Measurements from ENCODE around the gene IL12RB2. TPM values are rescaled to one million over a fixed set of nuclear protein-coding genes. Genes with fewer than 3 reads are reported as not detected.

IL12RB2 gene
- total and polyA plus RNA-seq, 10 of the 15 experiments (the other 5 are each of a cell fraction or from before 2014, with no cell fraction given) = 0.15 to 1.1 (median 0.54) TPM; not detected in 1

DNA sequence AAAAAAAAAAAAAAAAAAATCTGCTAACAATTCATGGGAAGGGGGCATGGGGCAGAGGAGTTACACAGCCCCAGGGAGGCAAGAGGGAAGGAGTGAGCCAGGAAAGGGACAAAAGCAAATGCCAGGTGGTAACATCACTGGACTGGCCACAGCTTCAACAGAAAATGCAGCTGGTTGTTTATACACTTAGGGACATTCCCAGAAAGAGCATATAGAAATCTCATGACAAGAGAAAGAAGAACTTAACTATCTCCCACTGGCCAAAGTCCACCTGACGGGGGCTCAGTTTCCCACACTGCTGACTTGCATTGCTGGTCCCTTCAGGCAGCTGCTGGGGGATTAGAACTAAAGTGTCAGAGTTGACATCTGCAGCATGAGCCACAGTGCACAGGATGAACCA lies 14.8 kb downstream of the IL12RB2 start (continued):
- TF ChIP-seq, protein P1, sequence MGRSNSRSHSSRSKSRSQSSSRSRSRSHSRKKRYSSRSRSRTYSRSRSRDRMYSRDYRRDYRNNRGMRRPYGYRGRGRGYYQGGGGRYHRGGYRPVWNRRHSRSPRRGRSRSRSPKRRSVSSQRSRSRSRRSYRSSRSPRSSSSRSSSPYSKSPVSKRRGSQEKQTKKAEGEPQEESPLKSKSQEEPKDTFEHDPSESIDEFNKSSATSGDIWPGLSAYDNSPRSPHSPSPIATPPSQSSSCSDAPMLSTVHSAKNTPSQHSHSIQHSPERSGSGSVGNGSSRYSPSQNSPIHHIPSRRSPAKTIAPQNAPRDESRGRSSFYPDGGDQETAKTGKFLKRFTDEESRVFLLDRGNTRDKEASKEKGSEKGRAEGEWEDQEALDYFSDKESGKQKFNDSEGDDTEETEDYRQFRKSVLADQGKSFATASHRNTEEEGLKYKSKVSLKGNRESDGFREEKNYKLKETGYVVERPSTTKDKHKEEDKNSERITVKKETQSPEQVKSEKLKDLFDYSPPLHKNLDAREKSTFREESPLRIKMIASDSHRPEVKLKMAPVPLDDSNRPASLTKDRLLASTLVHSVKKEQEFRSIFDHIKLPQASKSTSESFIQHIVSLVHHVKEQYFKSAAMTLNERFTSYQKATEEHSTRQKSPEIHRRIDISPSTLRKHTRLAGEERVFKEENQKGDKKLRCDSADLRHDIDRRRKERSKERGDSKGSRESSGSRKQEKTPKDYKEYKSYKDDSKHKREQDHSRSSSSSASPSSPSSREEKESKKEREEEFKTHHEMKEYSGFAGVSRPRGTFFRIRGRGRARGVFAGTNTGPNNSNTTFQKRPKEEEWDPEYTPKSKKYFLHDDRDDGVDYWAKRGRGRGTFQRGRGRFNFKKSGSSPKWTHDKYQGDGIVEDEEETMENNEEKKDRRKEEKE (IDR thresholded peaks at IDR 0.05) = no peak
- no peak for TF ChIP-seq MTA3 (IDR thresholded peaks at IDR 0.05; ENCODE audit: borderline replicate concordance, low read length)
- TF ChIP-seq POLR2A (IDR thresholded peaks at IDR 0.05; ENCODE audit: low read depth, low read length) = no peak
- TF ChIP-seq CBX3 (IDR thresholded peaks at IDR 0.05; ENCODE audit: borderline replicate concordance, low read depth) = no peak
- TF ChIP-seq CREM (IDR thresholded peaks at IDR 0.05; ENCODE audit: low read depth) = no peak
- TF ChIP-seq POU2F2 (IDR thresholded peaks at IDR 0.05; ENCODE audit: borderline replicate concordance, low read depth, low read length) = no peak

DNA sequence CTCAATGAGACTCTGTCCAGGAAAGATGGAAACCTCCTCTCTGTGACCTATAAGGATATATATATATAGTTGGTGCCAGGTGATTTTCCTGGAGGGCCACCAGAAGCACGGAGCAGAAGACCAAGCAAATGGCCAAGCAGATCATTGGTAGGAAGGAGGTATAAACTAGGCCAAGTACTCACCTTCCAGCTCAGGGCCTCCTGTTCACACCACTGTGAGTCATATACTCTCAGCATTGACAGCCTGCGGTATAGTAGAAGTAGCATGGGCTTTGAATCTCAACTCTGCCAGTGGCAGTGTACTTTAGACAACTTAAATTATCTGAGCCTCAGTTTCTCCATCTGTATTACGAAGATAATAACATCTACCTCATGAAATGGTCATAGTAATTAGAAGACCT lies 15.4 kb downstream of the IL12RB2 start:
- no peaks in the 10 kb centered on the region for H4K20me1 ChIP-seq (ENCODE audit: control insufficient read depth, insufficient read depth)
- no peaks in the 10 kb centered on the region for H3K79me2 ChIP-seq (ENCODE audit: control insufficient read depth, insufficient read depth, low read length)
- no peak overlapping the region for H3K4me2 ChIP-seq (ENCODE audit: control insufficient read depth, insufficient read depth)
- no peaks in the 10 kb centered on the region for H3K4me1 ChIP-seq (ENCODE audit: control insufficient read depth, insufficient read depth, low read length)
- DNase-seq (ENCODE audit: low read depth, low spot score) (no peak), FAIRE-seq (no peak), ATAC-seq (peak; percentile 31; the same call in 1 of the 3 replicates)
- ChIA-PET SMC1A (ENCODE audit: uncharacterized antibody, unreplicated experiment) (interaction anchor here (0.7 to 3.1 kb wide), 4 partner anchors 14 to 178 kb away, joined by 3 to 10 read pairs (median 3); no protein-coding TSS in a partner anchor), RAD21 (ENCODE audit: unreplicated experiment) (interaction anchor here (2.1 kb wide), 1 partner anchor 9 kb away, joined by 4 read pairs; no protein-coding TSS in a partner anchor), POLR2A (interaction anchor here (0.6 kb wide), 1 partner anchor 10 kb away, joined by 4 read pairs; no protein-coding TSS in a partner anchor), CTCF (interaction anchor here (2.2 kb wide), 1 partner anchor 11 kb away, joined by 6 read pairs; no protein-coding TSS in a partner anchor)
- in situ Hi-C loops (cut with MboI) = no loop called here
- no peak overlapping the region for H3K9ac ChIP-seq (ENCODE audit: control insufficient read depth, insufficient read depth, low read length)
- H3K36me3 ChIP-seq (ENCODE audit: control insufficient read depth in 2 of 2, insufficient read depth in 2 of 2, low read length in 1 of 2) = no peaks in the 10 kb centered on the region
- BruUV-seq (replicated peaks) = no TSS peak
- intact Hi-C loops (cut with micrococcal nuclease; ENCODE audit: unreplicated experiment) = no loop called here
- 51% methylated on average over 3 of the region's 3 CpGs for WGBS (ENCODE audit: insufficient coverage, insufficient replicate concordance, low lambda C conversion rate, missing lambda C conversion rate)
- H3K27me3 ChIP-seq (replicated peaks in 1 of 2; ENCODE audit: control insufficient read depth in 2 of 2, insufficient read depth in 2 of 2, low read length in 1 of 2) = peaks cover 0 to 2% of the 10 kb centered on the region in 2 experiments; a peak in 2 of 4 replicates
- no peak overlapping the region for H3K4me3 ChIP-seq
- no peak overlapping the region for H3K27ac ChIP-seq (ENCODE audit: control insufficient read depth, insufficient read depth)
- no peaks in the 10 kb centered on the region; the same call in 2 of the 3 replicates for H3K9me3 ChIP-seq (replicated peaks; ENCODE audit: control insufficient read depth, insufficient read depth, low read length)
- no peak overlapping the region for H2AFZ ChIP-seq (ENCODE audit: control insufficient read depth, low read depth, low read length)
- TF ChIP-seq MTA2 (IDR thresholded peaks at IDR 0.05; ENCODE audit: low read depth) (no peak), RAD51 (IDR thresholded peaks at IDR 0.05) (no peak), JUNB (IDR thresholded peaks at IDR 0.05) (no peak)
- TF ChIP-seq, protein P2, sequence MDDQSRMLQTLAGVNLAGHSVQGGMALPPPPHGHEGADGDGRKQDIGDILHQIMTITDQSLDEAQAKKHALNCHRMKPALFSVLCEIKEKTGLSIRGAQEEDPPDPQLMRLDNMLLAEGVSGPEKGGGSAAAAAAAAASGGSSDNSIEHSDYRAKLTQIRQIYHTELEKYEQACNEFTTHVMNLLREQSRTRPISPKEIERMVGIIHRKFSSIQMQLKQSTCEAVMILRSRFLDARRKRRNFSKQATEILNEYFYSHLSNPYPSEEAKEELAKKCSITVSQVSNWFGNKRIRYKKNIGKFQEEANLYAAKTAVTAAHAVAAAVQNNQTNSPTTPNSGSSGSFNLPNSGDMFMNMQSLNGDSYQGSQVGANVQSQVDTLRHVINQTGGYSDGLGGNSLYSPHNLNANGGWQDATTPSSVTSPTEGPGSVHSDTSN (IDR thresholded peaks at IDR 0.05; ENCODE audit: insufficient replicate concordance, low read depth, low read length) = no peak
- TF ChIP-seq, protein P3, sequence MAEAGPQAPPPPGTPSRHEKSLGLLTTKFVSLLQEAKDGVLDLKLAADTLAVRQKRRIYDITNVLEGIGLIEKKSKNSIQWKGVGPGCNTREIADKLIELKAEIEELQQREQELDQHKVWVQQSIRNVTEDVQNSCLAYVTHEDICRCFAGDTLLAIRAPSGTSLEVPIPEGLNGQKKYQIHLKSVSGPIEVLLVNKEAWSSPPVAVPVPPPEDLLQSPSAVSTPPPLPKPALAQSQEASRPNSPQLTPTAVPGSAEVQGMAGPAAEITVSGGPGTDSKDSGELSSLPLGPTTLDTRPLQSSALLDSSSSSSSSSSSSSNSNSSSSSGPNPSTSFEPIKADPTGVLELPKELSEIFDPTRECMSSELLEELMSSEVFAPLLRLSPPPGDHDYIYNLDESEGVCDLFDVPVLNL (IDR thresholded peaks at IDR 0.05; ENCODE audit: low read depth, low read length) = no peak
- TF ChIP-seq, protein P4, sequence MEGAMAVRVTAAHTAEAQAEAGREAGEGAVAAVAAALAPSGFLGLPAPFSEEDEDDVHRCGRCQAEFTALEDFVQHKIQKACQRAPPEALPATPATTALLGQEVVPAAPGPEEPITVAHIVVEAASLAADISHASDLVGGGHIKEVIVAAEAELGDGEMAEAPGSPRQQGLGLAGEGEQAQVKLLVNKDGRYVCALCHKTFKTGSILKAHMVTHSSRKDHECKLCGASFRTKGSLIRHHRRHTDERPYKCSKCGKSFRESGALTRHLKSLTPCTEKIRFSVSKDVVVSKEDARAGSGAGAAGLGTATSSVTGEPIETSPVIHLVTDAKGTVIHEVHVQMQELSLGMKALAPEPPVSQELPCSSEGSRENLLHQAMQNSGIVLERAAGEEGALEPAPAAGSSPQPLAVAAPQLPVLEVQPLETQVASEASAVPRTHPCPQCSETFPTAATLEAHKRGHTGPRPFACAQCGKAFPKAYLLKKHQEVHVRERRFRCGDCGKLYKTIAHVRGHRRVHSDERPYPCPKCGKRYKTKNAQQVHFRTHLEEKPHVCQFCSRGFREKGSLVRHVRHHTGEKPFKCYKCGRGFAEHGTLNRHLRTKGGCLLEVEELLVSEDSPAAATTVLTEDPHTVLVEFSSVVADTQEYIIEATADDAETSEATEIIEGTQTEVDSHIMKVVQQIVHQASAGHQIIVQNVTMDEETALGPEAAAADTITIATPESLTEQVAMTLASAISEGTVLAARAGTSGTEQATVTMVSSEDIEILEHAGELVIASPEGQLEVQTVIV (IDR thresholded peaks at IDR 0.05; ENCODE audit: borderline replicate concordance, partially characterized antibody) = no peak
- TF ChIP-seq, protein P5, sequence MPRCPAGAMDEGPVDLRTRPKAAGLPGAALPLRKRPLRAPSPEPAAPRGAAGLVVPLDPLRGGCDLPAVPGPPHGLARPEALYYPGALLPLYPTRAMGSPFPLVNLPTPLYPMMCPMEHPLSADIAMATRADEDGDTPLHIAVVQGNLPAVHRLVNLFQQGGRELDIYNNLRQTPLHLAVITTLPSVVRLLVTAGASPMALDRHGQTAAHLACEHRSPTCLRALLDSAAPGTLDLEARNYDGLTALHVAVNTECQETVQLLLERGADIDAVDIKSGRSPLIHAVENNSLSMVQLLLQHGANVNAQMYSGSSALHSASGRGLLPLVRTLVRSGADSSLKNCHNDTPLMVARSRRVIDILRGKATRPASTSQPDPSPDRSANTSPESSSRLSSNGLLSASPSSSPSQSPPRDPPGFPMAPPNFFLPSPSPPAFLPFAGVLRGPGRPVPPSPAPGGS (IDR thresholded peaks at IDR 0.05; ENCODE audit: borderline replicate concordance, insufficient read depth, low read depth, low read length, poor library complexity, severe bottlenecking) = no peak
